ENCODE data around the gene LY6G5C.
A peak's percentile ranks its signal among the peaks of the same experiment; 100 is the strongest.

The LY6G5C gene

GRCh38 chr6:31680226-31681134 lies at the start of gene LY6G5C:
LY6G5C (minus strand) TSS chr6:31681067; CDS start chr6:31680373, 694 bp downstream.
- peak; percentile 92 for DNase-seq (ENCODE audit: low spot score)

- peak; percentile 90 for DNase-seq (ENCODE audit: low spot score)
Measured at GRCh38 chr6:31729979-31730630, 49.2 kb upstream of the LY6G5C start.

- peak; percentile 94 for DNase-seq (ENCODE audit: low spot score)
Measured at GRCh38 chr6:31729515-31729978, 48.7 kb upstream of the LY6G5C start.

- no peak for DNase-seq (ENCODE audit: low spot score)
Measured at GRCh38 chr6:31728767-31729514, 48.1 kb upstream of the LY6G5C start, which contains the start of gene DDAH2. DDAH2 (minus strand) TSS chr6:31729299; CDS start chr6:31729161, 138 bp downstream.

- DNase-seq (ENCODE audit: low spot score), result peak; percentile 41
Measured at GRCh38 chr6:31727717-31728671, 47.1 kb upstream of the LY6G5C start.

GRCh38 chr6:31727034-31727716 lies 46.3 kb upstream of the LY6G5C start:
- DNase-seq (ENCODE audit: low spot score), result no peak

- DNase-seq (ENCODE audit: low spot score), result no peak
Measured at GRCh38 chr6:31725502-31726350, 44.9 kb upstream of the LY6G5C start.

- DNase-seq (ENCODE audit: low spot score), result no peak
Measured at GRCh38 chr6:31723980-31724691, 43.3 kb upstream of the LY6G5C start.

- no peak for DNase-seq (ENCODE audit: low spot score)
Measured at GRCh38 chr6:31723245-31723979, 42.5 kb upstream of the LY6G5C start, which contains the start of gene MPIG6B. MPIG6B (plus strand) TSS chr6:31723373; CDS start chr6:31723384, 11 bp downstream.

GRCh38 chr6:31722173-31722572 lies 41.3 kb upstream of the LY6G5C start:
- DNase-seq (ENCODE audit: low spot score), result no peak

- DNase-seq (ENCODE audit: low spot score), result no peak
Measured at GRCh38 chr6:31721351-31722020, 40.6 kb upstream of the LY6G5C start, which contains the start of gene LY6G6C. LY6G6C (minus strand) TSS chr6:31721746; CDS start chr6:31721679, 67 bp downstream.

- DNase-seq (ENCODE audit: low spot score), result no peak
Measured at GRCh38 chr6:31720196-31720770, 39.4 kb upstream of the LY6G5C start.

- DNase-seq (ENCODE audit: low spot score), result no peak
Measured at GRCh38 chr6:31719001-31719400, 38.1 kb upstream of the LY6G5C start.

GRCh38 chr6:31718265-31718664 lies 37.4 kb upstream of the LY6G5C start:
- DNase-seq (ENCODE audit: low spot score), result no peak

- DNase-seq (ENCODE audit: low spot score), result no peak
Measured at GRCh38 chr6:31717499-31718222, 36.8 kb upstream of the LY6G5C start.

All from AG08395 (cell line).